GM23338 (cell line): Measurements from ENCODE around the gene AKAP9. TPM values are rescaled to one million over a fixed set of nuclear protein-coding genes. Genes with fewer than 3 reads are reported as not detected.

ENCODE experiments used
- ATAC-seq: fragments of 200-7000 bp; cut with Tn5 transposase; 3 replicates; pipeline ENCODE4 v1.9.1; 2020
- DNase-seq: peaks from one replicate; pipeline ENCODE4 v3.0.0-alpha.2; 2015; ENCODE audit warnings: low spot score
- H2AFZ ChIP-seq: fragments of 200-600 bp; sonication (generic); 2 replicates; pipeline ENCODE4 v1.8.0; 2016; ENCODE audit warnings: antibody characterized with exemption, mild to moderate bottlenecking, moderate library complexity
- H3F3A ChIP-seq: fragments of 200-600 bp; sonication (generic); replicated peaks from 2 replicates; pipeline ENCODE4 v1.8.0; 2017; ENCODE audit warnings: antibody characterized with exemption, mixed run types, low read depth
- H3K27ac ChIP-seq: fragments of 200-600 bp; sonication (generic); 2 replicates; pipeline ENCODE4 v1.6.1; 2016; ENCODE audit warnings: low read depth
- H3K27me3 ChIP-seq: fragments of 200-600 bp; sonication (generic); 2 replicates; pipeline ENCODE4 v1.8.0; 2016; ENCODE audit warnings: mild to moderate bottlenecking, mixed run types, moderate library complexity; ENCODE audit not compliant: insufficient read depth
- H3K36me3 ChIP-seq: fragments of 200-600 bp; sonication (generic); 2 replicates; pipeline ENCODE4 v1.8.0; 2016; ENCODE audit warnings: mild to moderate bottlenecking; ENCODE audit not compliant: insufficient read depth
- H3K4me1 ChIP-seq: fragments of 200-600 bp; sonication (generic); 2 replicates; pipeline ENCODE4 v1.8.0; 2016; ENCODE audit warnings: mild to moderate bottlenecking, moderate library complexity; ENCODE audit not compliant: insufficient read depth
- H3K4me2 ChIP-seq: fragments of 200-600 bp; sonication (generic); 2 replicates; pipeline ENCODE4 v1.7.1; 2017; ENCODE audit warnings: mixed run types
- H3K4me3 ChIP-seq: fragments of 200-600 bp; sonication (generic); 2 replicates; pipeline ENCODE4 v1.6.1; 2016; ENCODE audit warnings: mixed run types
- H3K79me2 ChIP-seq: fragments of 200-600 bp; sonication (generic); replicated peaks from 2 replicates; pipeline ENCODE4 v1.8.0; 2017; ENCODE audit warnings: mild to moderate bottlenecking; ENCODE audit not compliant: insufficient read depth
- H3K9me2 ChIP-seq: fragments of 200-600 bp; sonication (generic); 2 replicates; pipeline ENCODE4 v1.8.0; 2017; ENCODE audit not compliant: insufficient read depth
- H4K20me1 ChIP-seq: fragments of 200-600 bp; sonication (generic); replicated peaks from 2 replicates; pipeline ENCODE4 v1.8.0; 2017; ENCODE audit warnings: mild to moderate bottlenecking; ENCODE audit not compliant: insufficient read depth
- H3K27ac Mint-ChIP-seq: 2 replicates; pipeline ENCODE4 v1.8.0; 2020; ENCODE audit warnings: inconsistent platforms, mild to moderate bottlenecking, moderate library complexity, mixed read lengths
- H3K27me3 Mint-ChIP-seq: 3 replicates; pipeline ENCODE4 v1.8.0; 2022; ENCODE audit warnings: low read depth, mild to moderate bottlenecking, moderate library complexity, mixed read lengths, inconsistent platforms; ENCODE audit not compliant: insufficient read depth, poor library complexity
- H3K36me3 Mint-ChIP-seq: 3 replicates; pipeline ENCODE4 v1.8.0; 2021; ENCODE audit warnings: low read depth, mild to moderate bottlenecking, inconsistent platforms, moderate library complexity, mixed read lengths
- H3K4me1 Mint-ChIP-seq: 3 replicates; pipeline ENCODE4 v1.8.0; 2020; ENCODE audit warnings: mild to moderate bottlenecking, inconsistent platforms, mixed read lengths
- H3K4me3 Mint-ChIP-seq: 3 replicates; pipeline ENCODE4 v1.8.0; 2021; ENCODE audit warnings: moderate library complexity, mild to moderate bottlenecking, inconsistent platforms, mixed read lengths
- H3K9me3 Mint-ChIP-seq: 3 replicates; pipeline ENCODE4 v1.8.0; 2020; ENCODE audit warnings: moderate library complexity, mild to moderate bottlenecking, inconsistent platforms, mixed read lengths
- CTCF ChIP-seq, 2 experiments: fragments of 200-600 bp in 1 of 2; sonication (generic) in 1 of 2; conservative IDR thresholded peaks; 2 replicates each; pipeline versions ENCODE4 v1.5.1 to v1.6.1; 2016 to 2017; ENCODE audit warnings: antibody characterized with exemption in 2 of 2, low read depth in 2 of 2, mild to moderate bottlenecking in 2 of 2, moderate library complexity in 1 of 2
- EZH2phosphoT487 ChIP-seq: fragments of 200-600 bp; sonication (generic); IDR thresholded peaks from one replicate; pipeline ENCODE4 v1.8.1; 2018; ENCODE audit warnings: antibody characterized with exemption; ENCODE audit not compliant: unreplicated experiment
- JUNB ChIP-seq: IDR thresholded peaks from one replicate; pipeline ENCODE4 v1.6.1; 2016; ENCODE audit warnings: antibody characterized with exemption; ENCODE audit not compliant: unreplicated experiment
- POLR2AphosphoS5 ChIP-seq: IDR thresholded peaks from 2 replicates; pipeline ENCODE4 v1.6.1; 2016; ENCODE audit warnings: antibody characterized with exemption, low read depth
- STAT1 ChIP-seq: IDR thresholded peaks from one replicate; pipeline ENCODE4 v1.6.1; 2016; ENCODE audit warnings: antibody characterized with exemption; ENCODE audit not compliant: unreplicated experiment
- ZNF331 ChIP-seq: fragments of 250-450 bp; sonication (Bioruptor Pico); IDR thresholded peaks from 2 replicates; pipeline ENCODE4 v1.5.0; 2020; ENCODE audit warnings: low read depth, mild to moderate bottlenecking, moderate library complexity
- polyA plus RNA-seq: library from polyadenylated mRNA; unstranded; fragments of >200 nt; fragmentation: Nextera tagmentation; extraction: Ambion mirVana; gene quantifications from 2 replicates; pipeline ENCODE4 v1.2.1, GENCODE V29; 2016
- total RNA-seq: library from RNA; depleted of rRNA; stranded (reverse); fragments of >200 nt; shearing (Covaris generic); gene quantifications from 2 replicates; pipeline ENCODE4 v1.2.3, GENCODE V29; 2014
- TF ChIP-seq, protein P1 (sequence below): IDR thresholded peaks from 2 replicates; pipeline ENCODE4 v1.6.1; 2016; ENCODE audit warnings: antibody characterized with exemption
- TF ChIP-seq, protein P2 (sequence below): IDR thresholded peaks from one replicate; pipeline ENCODE4 v1.6.1; 2018; ENCODE audit warnings: antibody characterized with exemption; ENCODE audit not compliant: unreplicated experiment
- TF ChIP-seq, protein P3 (sequence below): fragments of 250-450 bp; sonication (Bioruptor Pico); IDR thresholded peaks from 2 replicates; pipeline ENCODE4 v1.5.0; 2020; ENCODE audit warnings: mild to moderate bottlenecking, moderate library complexity

Gene AKAP9
- total and polyA plus RNA-seq, 2 experiments from 2014 or later, result 33.5 to 67.4 TPM

- TF ChIP-seq STAT1, result no peak
- no peak for TF ChIP-seq JUNB
- no peak for TF ChIP-seq POLR2AphosphoS5
- no peak for TF ChIP-seq ZNF331 (CRISPR knock-in tag)
- TF ChIP-seq CTCF (conservative IDR thresholded peaks at IDR 0.05; ENCODE audit: low read depth in 2 of 2), result no peak
- TF ChIP-seq, protein P1, sequence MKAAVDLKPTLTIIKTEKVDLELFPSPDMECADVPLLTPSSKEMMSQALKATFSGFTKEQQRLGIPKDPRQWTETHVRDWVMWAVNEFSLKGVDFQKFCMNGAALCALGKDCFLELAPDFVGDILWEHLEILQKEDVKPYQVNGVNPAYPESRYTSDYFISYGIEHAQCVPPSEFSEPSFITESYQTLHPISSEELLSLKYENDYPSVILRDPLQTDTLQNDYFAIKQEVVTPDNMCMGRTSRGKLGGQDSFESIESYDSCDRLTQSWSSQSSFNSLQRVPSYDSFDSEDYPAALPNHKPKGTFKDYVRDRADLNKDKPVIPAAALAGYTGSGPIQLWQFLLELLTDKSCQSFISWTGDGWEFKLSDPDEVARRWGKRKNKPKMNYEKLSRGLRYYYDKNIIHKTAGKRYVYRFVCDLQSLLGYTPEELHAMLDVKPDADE, result no peak
- no peak for TF ChIP-seq EZH2phosphoT487
- TF ChIP-seq, protein P2, sequence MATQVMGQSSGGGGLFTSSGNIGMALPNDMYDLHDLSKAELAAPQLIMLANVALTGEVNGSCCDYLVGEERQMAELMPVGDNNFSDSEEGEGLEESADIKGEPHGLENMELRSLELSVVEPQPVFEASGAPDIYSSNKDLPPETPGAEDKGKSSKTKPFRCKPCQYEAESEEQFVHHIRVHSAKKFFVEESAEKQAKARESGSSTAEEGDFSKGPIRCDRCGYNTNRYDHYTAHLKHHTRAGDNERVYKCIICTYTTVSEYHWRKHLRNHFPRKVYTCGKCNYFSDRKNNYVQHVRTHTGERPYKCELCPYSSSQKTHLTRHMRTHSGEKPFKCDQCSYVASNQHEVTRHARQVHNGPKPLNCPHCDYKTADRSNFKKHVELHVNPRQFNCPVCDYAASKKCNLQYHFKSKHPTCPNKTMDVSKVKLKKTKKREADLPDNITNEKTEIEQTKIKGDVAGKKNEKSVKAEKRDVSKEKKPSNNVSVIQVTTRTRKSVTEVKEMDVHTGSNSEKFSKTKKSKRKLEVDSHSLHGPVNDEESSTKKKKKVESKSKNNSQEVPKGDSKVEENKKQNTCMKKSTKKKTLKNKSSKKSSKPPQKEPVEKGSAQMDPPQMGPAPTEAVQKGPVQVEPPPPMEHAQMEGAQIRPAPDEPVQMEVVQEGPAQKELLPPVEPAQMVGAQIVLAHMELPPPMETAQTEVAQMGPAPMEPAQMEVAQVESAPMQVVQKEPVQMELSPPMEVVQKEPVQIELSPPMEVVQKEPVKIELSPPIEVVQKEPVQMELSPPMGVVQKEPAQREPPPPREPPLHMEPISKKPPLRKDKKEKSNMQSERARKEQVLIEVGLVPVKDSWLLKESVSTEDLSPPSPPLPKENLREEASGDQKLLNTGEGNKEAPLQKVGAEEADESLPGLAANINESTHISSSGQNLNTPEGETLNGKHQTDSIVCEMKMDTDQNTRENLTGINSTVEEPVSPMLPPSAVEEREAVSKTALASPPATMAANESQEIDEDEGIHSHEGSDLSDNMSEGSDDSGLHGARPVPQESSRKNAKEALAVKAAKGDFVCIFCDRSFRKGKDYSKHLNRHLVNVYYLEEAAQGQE, result no peak
These were observed 147.6 kb downstream of the AKAP9 start (continued) for GRCh38 chr7:92088266-92088665.

DNA sequence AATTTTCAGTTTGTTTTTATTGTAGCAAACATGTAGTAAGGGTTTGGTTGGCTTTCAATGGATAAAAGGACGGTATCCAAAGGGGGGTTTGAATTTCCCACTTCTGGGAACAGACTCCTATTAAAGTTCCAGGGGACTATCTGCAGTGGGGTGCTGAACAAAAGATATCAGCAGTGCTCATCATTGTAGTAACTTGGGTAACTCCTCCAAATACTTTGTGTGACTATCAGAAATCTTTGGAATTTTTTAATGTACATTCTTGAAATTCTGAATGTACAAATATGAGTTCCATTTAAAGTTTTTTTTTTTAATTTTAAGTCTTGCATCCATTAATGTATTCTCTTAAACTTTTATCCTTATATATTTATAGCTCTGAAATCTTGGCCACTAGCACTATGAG lies 151.5 kb downstream of the AKAP9 start:
- Histone ChIP-seq H3K4me1 (no peaks in the 10 kb centered on the region), H4K20me1 (no peaks in the 10 kb centered on the region), H3K4me3 (no peak overlapping the region), H3F3A (no peaks in the 10 kb centered on the region), H3K79me2 (no peaks in the 10 kb centered on the region), H3K9me2 (no peaks in the 10 kb centered on the region), H3K27ac (no peak overlapping the region), H3K4me2 (no peak overlapping the region), H3K36me3 (peaks cover 24% of the 10 kb centered on the region), H3K27me3 (no peaks in the 10 kb centered on the region), H2AFZ (no peak overlapping the region)
- ATAC-seq, result no peak
- H3K27ac Mint-ChIP-seq, result no peak overlapping the region
- DNase-seq, result no peak
- H3K9me3 Mint-ChIP-seq, result peaks cover 4% of the 10 kb centered on the region; the same call in 2 of the 3 replicates
- H3K36me3 Mint-ChIP-seq, result peaks cover 37% of the 10 kb centered on the region
- H3K27me3 Mint-ChIP-seq, result peaks cover 3% of the 10 kb centered on the region
- H3K4me3 Mint-ChIP-seq, result no peak overlapping the region
- no peaks in the 10 kb centered on the region for H3K4me1 Mint-ChIP-seq
- TF ChIP-seq CTCF (conservative IDR thresholded peaks at IDR 0.05; ENCODE audit: low read depth in 2 of 2) (no peak), JUNB (no peak)
- TF ChIP-seq, protein P3, sequence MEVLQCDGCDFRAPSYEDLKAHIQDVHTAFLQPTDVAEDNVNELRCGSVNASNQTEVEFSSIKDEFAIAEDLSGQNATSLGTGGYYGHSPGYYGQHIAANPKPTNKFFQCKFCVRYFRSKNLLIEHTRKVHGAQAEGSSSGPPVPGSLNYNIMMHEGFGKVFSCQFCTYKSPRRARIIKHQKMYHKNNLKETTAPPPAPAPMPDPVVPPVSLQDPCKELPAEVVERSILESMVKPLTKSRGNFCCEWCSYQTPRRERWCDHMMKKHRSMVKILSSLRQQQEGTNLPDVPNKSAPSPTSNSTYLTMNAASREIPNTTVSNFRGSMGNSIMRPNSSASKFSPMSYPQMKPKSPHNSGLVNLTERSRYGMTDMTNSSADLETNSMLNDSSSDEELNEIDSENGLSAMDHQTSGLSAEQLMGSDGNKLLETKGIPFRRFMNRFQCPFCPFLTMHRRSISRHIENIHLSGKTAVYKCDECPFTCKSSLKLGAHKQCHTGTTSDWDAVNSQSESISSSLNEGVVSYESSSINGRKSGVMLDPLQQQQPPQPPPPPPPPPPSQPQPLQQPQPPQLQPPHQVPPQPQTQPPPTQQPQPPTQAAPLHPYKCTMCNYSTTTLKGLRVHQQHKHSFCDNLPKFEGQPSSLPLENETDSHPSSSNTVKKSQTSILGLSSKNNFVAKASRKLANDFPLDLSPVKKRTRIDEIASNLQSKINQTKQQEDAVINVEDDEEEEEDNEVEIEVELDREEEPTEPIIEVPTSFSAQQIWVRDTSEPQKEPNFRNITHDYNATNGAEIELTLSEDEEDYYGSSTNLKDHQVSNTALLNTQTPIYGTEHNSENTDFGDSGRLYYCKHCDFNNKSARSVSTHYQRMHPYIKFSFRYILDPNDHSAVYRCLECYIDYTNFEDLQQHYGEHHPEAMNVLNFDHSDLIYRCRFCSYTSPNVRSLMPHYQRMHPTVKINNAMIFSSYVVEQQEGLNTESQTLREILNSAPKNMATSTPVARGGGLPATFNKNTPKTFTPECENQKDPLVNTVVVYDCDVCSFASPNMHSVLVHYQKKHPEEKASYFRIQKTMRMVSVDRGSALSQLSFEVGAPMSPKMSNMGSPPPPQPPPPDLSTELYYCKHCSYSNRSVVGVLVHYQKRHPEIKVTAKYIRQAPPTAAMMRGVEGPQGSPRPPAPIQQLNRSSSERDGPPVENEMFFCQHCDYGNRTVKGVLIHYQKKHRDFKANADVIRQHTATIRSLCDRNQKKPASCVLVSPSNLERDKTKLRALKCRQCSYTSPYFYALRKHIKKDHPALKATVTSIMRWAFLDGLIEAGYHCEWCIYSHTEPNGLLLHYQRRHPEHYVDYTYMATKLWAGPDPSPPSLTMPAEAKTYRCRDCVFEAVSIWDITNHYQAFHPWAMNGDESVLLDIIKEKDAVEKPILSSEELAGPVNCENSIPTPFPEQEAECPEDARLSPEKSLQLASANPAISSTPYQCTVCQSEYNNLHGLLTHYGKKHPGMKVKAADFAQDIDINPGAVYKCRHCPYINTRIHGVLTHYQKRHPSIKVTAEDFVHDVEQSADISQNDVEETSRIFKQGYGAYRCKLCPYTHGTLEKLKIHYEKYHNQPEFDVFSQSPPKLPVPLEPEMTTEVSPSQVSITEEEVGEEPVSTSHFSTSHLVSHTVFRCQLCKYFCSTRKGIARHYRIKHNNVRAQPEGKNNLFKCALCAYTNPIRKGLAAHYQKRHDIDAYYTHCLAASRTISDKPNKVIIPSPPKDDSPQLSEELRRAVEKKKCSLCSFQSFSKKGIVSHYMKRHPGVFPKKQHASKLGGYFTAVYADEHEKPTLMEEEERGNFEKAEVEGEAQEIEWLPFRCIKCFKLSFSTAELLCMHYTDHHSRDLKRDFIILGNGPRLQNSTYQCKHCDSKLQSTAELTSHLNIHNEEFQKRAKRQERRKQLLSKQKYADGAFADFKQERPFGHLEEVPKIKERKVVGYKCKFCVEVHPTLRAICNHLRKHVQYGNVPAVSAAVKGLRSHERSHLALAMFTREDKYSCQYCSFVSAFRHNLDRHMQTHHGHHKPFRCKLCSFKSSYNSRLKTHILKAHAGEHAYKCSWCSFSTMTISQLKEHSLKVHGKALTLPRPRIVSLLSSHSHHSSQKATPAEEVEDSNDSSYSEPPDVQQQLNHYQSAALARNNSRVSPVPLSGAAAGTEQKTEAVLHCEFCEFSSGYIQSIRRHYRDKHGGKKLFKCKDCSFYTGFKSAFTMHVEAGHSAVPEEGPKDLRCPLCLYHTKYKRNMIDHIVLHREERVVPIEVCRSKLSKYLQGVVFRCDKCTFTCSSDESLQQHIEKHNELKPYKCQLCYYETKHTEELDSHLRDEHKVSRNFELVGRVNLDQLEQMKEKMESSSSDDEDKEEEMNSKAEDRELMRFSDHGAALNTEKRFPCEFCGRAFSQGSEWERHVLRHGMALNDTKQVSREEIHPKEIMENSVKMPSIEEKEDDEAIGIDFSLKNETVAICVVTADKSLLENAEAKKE (CRISPR knock-in tag), result no peak
